Pancreas (tissue), 10 donors: ENCODE data around the gene RALGAPB. TPM values are rescaled to one million over a fixed set of nuclear protein-coding genes. Genes with fewer than 3 reads are reported as not detected.
"Not testable (repeated sequence)": the region's sequence is repeated elsewhere in the genome, so short reads cannot be mapped to it uniquely, and the experiment has no call there.

ENCODE experiments used
- ATAC-seq, 4 donors: fragments of 200-7000 bp; cut with Tn5 transposase; one replicate each; pipeline versions ENCODE4 v1.8.0 to v1.9.1; 2020; ENCODE audit warnings: mild to moderate bottlenecking in 4 of 4, moderate library complexity in 4 of 4
- DNase-seq, 6 donors: peaks; one replicate each; pipeline ENCODE4 v3.0.0-alpha.2; 2020
- FAIRE-seq: peaks from 2 replicates; lab custom pipeline; 2012; peaks lifted over from hg19 to GRCh38; lab: Jason Lieb, UNC
- H3K27ac ChIP-seq, 4 donors: fragments of 200-600 bp; sonication (generic); 1 replicate in 3 of 4; 2 replicates in 1 of 4; pipeline versions ENCODE4 v1.5.0 to v1.8.0; 2020
- H3K27me3 ChIP-seq, 4 donors: fragments of 200-600 bp; one replicate each; pipeline ENCODE4 v1.8.0; 2021
- H3K36me3 ChIP-seq, 3 donors: fragments of 200-600 bp; sonication (generic) in 1 of 3; one replicate each; pipeline versions ENCODE4 v1.5.0 to v1.8.0; 2020 to 2021
- H3K4me1 ChIP-seq, 3 donors: fragments of 200-600 bp; one replicate each; pipeline ENCODE4 v1.8.0; 2021
- H3K4me3 ChIP-seq, 4 donors: fragments of 200-600 bp; sonication (generic) in 2 of 4; one replicate each; pipeline versions ENCODE4 v1.5.0 to v1.8.0; 2020 to 2021
- H3K9me3 ChIP-seq, 4 donors: fragments of 200-600 bp; one replicate each; pipeline ENCODE4 v1.8.0; 2021
- WGBS, 2 donors: extraction: QIAGEN DNeasy Blood & Tissue Kit; methylation state at CpG; one replicate each; pipeline ENCODE4 v1.1.7; 2013; 5-methylcytosine and 5-hydroxymethylcytosine counted together
- intact Hi-C, 3 donors: fragments of 100-400 bp; cut with DNase I; formaldehyde crosslinking; loops; one replicate each; pipeline versions ENCODE4 v1.11.1 to v1.14.2; 2022
- polyA plus RNA-seq, 2 donors: library from polyadenylated mRNA; stranded (reverse); fragments of 200-250 nt; gene quantifications; one replicate each; pipeline ENCODE4 v1.2.3, GENCODE V29; 2013
- total RNA-seq, 6 donors: library from RNA; stranded (reverse); fragmentation: NEBNext Ultra II Directional in 4 of 6; extraction: Animal tissue kit (Norgen Biotek cat#: 25700) in 4 of 6; gene quantifications; one replicate each; pipeline versions ENCODE4 v1.2.1 to v1.2.4, GENCODE V29; 2021 to 2023
- TF ChIP-seq, protein P1 (sequence below), 4 donors: fragments of 200-600 bp; sonication (generic) in 3 of 4; IDR thresholded peaks; one replicate each; pipeline versions ENCODE4 v1.5.0 to v1.8.0; 2021; ENCODE audit warnings: antibody characterized with exemption in 4 of 4
- donor health status: healthy with polysubstance abuse.
- donor health status: DM: no; HTN: no; CAD: no; lungs with moderate emphysema.
- donor health status: DM: no; HTN: no; CAD: no.
- donor health status: control.
- donor health status: control.
- donor health status: Bipolar disorder and iron deficiency.
- donor health status: DM: yes; HTN: yes; CAD: no.
- donor health status: DM: no; HTN: no; CAD: no.
- donor health status: DM: no; HTN: no; CAD: no.
- donor health status: DM: yes; HTN: yes; CAD: no.

The RALGAPB gene
- total and polyA plus RNA-seq, 8 donors: 6.5 to 19.0 (median 11.3) TPM

DNA sequence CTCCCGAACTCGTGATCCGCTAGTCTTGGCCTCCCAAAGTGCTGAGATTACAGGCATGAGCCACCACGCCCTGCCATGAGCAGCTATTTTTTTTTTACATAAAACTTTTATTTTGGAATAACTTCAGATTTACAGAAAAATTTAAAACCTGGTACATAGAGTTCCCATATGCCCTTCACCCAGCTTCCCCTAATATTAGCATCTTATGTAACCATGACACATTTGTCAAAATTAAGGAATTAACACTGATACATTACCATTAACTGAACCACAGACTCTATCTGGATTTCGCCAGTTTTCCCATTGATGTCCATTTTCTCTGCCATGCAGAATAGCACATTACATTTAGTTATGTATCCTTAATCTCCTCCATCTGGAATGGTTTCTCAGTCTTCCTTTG is 14.3 kb upstream of the RALGAPB start:
- DNase-seq (no peak), FAIRE-seq (no peak), ATAC-seq (no peak)
- TF ChIP-seq, protein P1, sequence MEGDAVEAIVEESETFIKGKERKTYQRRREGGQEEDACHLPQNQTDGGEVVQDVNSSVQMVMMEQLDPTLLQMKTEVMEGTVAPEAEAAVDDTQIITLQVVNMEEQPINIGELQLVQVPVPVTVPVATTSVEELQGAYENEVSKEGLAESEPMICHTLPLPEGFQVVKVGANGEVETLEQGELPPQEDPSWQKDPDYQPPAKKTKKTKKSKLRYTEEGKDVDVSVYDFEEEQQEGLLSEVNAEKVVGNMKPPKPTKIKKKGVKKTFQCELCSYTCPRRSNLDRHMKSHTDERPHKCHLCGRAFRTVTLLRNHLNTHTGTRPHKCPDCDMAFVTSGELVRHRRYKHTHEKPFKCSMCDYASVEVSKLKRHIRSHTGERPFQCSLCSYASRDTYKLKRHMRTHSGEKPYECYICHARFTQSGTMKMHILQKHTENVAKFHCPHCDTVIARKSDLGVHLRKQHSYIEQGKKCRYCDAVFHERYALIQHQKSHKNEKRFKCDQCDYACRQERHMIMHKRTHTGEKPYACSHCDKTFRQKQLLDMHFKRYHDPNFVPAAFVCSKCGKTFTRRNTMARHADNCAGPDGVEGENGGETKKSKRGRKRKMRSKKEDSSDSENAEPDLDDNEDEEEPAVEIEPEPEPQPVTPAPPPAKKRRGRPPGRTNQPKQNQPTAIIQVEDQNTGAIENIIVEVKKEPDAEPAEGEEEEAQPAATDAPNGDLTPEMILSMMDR (IDR thresholded peaks at IDR 0.05): no peak
- no peaks in the 10 kb centered on the region for H3K36me3 ChIP-seq
- no peaks in the 10 kb centered on the region for H3K9me3 ChIP-seq
- WGBS, 2 donors: 84 to 93% methylated on average over 5 of the region's 5 CpGs
- intact Hi-C loops: no loop called here
- peaks cover 0 to 3% (median 0%) of the 10 kb centered on the region in 3 donors for H3K4me1 ChIP-seq
- no peaks in the 10 kb centered on the region for H3K27me3 ChIP-seq
- H3K4me3 ChIP-seq: no peak overlapping the region
- H3K27ac ChIP-seq: no peak overlapping the region

DNA sequence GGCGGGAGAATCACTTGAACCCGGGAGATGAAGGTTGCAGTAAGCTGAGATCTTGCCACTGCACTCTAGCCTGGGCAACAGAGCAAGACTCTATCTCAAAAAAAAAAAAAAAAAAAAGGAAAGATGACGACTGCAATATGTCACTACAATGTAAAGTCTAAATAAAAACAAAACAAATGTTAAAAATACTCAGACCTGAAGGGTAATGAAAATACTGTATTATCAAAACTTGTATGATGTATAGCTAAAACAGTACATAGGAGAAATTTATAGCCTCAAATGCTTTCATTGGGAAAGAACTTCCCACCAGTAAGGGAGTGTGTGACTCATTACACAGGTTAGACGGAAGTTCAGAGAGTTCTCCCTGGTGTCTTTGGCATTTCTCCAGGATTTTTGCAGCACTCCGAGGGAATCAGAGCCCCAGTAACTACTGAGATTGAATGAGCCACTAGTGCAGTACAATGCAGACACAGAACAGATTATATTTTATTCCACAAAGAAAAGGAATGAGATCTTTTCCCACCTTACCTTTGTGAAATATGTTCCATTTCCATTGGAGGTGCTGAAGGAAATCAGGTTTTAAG is 12.5 kb upstream of the RALGAPB start:
- no peaks in the 10 kb centered on the region for H3K27me3 ChIP-seq
- peaks cover 0 to 3% (median 0%) of the 10 kb centered on the region in 3 donors for H3K4me1 ChIP-seq
- DNase-seq (peak in 3 of 6 donors; percentile 27 to 44 (median 39)), FAIRE-seq (no peak), ATAC-seq (peak; percentile 85 to 96 (median 95))
- no peaks in the 10 kb centered on the region for H3K36me3 ChIP-seq
- intact Hi-C loops: no loop called here
- 43 to 44% methylated on average over 5 of the region's 5 CpGs for WGBS, 2 donors
- H3K27ac ChIP-seq: peak overlapping the region in 1 of 4 donors; percentile 12
- TF ChIP-seq, protein P1 (IDR thresholded peaks at IDR 0.05): no peak
- H3K9me3 ChIP-seq: no peaks in the 10 kb centered on the region
- H3K4me3 ChIP-seq: no peak overlapping the region

DNA sequence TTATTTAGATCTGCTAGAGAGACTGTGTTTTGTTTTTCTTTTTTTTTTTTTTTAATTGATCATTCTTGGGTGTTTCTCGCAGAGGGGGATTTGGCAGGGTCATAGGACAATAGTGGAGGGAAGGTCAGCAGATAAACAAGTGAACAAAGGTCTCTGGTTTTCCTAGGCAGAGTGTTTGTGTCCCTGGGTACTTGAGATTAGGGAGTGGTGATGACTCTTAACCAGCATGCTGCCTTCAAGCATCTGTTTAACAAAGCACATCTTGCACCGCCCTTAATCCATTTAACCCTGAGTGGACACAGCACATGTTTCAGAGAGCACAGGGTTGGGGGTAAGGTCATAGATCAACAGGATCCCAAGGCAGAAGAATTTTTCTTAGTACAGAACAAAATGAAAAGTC is 12.0 kb upstream of the RALGAPB start:
- ATAC-seq: peak in 2 of 4 donors; percentile 31 to 34
- H3K27ac ChIP-seq, H3K4me1 ChIP-seq, H3K36me3 ChIP-seq, FAIRE-seq, H3K9me3 ChIP-seq, DNase-seq, intact Hi-C loops, H3K27me3 ChIP-seq, H3K4me3 ChIP-seq: not testable (repeated sequence)
- WGBS, 2 donors: 0% methylated on average over 1 of the region's 2 CpGs; no CpG with 5 or more reads in 1 of the 2 donors

DNA sequence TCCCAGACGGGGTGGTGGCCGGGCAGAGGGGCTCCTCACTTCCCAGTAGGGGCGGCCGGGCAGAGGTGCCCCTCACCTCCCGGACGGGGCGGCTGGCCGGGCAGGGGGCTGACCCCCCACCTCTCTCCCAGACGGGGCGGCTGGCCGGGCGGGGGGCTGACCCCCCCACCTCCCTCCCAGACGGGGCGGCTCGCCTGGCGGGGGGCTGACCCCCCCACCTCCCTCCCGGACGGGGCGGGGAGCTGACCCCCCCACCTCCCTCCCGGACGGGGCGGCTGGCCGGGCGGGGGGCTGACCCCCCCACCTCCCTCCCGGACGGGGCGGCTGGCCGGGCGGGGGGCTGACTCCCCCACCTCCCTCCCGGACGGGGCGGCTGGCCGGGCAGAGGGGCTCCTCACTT is 11.5 kb upstream of the RALGAPB start:
- WGBS, 2 donors: 88 to 89% methylated on average over 8 to 25 of the region's 33 CpGs
- intact Hi-C loops, FAIRE-seq, H3K36me3 ChIP-seq, ATAC-seq, H3K27me3 ChIP-seq, H3K4me3 ChIP-seq, H3K4me1 ChIP-seq, H3K27ac ChIP-seq, H3K9me3 ChIP-seq: not testable (repeated sequence)
- peak in 1 of 6 donors; percentile 17 for DNase-seq

DNA sequence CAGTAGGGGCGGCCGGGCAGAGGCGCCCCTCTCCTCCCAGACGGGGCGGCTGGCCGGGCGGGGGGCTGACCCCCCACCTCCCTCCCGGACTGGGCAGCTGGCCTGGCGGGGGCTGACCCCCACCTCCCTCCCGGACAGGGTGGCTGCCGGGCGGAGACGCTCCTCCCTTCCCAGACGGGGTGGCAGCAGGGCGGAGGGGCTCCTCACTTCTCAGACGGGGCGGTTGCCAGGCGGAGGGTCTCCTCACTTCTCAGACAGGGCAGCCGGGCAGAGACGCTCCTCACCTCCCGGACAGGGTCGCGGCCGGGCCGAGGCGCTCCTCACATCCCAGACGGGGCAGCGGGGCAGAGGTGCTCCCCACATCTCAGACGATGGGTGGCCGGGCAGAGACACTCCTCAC is 11.1 kb upstream of the RALGAPB start:
- H3K9me3 ChIP-seq, FAIRE-seq, ATAC-seq, H3K4me1 ChIP-seq, H3K4me3 ChIP-seq, H3K27ac ChIP-seq, H3K27me3 ChIP-seq, intact Hi-C loops, H3K36me3 ChIP-seq: not testable (repeated sequence)
- 90 to 91% methylated on average over 23 to 30 of the region's 30 CpGs for WGBS, 2 donors
- DNase-seq: peak in 1 of 6 donors; percentile 64

DNA sequence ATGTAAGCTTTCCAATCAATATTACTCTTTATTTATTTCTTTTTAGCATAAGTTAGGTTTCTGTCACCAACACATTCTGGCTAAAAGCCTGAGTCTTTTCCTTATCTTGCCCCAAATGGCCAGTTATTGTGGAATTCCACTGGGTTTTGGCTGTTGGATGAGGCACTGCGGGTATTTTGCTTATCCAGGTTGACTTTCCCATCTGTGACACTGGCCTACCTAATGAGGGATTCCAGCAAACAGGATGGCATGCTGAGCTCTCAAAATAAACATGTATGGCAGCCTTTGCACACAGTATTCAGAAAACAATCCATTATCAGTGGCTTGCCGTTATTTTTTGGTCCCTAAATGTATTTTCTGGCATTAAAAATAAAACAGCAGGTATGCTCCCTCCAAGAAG is 6.5 kb upstream of the RALGAPB start:
- ATAC-seq: no peak
- WGBS, 2 donors: 37 to 38% methylated on average over 2 of the region's 2 CpGs

More for the DNA sequence above, 6.5 kb upstream of the RALGAPB start:
- H3K27me3 ChIP-seq: no peaks in the 10 kb centered on the region
- no peaks in the 10 kb centered on the region for H3K36me3 ChIP-seq
- no peak overlapping the region for H3K4me3 ChIP-seq
- DNase-seq (no peak), FAIRE-seq (no peak)
- intact Hi-C loops: no loop called here
- H3K9me3 ChIP-seq: no peaks in the 10 kb centered on the region
- TF ChIP-seq, protein P1 (IDR thresholded peaks at IDR 0.05): no peak
- no peak overlapping the region for H3K27ac ChIP-seq
- no peaks in the 10 kb centered on the region for H3K4me1 ChIP-seq
